WTC11 (cell line): ENCODE results near the gene IL1RAP. TPM values are rescaled to one million over a fixed set of nuclear protein-coding genes. Genes with fewer than 3 reads are reported as not detected.
"Not testable (repeated sequence)": the region's sequence is repeated elsewhere in the genome, so short reads cannot be mapped to it uniquely, and the experiment has no call there.

Experiments
- ATAC-seq: fragments of 200-7000 bp; cut with Tn5 transposase; 2 replicates; pipeline ENCODE4 v1.10.0; 2021; ENCODE audit warnings: mild to moderate bottlenecking, moderate library complexity
- CTCF ChIA-PET: fragments of 300-600 bp; sonication (Branson Sonifier 250); formaldehyde crosslinking; loops from one replicate; lab custom pipeline; 2021; ENCODE audit warnings: antibody characterized with exemption; lab: Charles Lee
- POLR2A ChIA-PET: fragments of 350-600 bp; sonication (Branson Sonifier 250); formaldehyde crosslinking; loops from one replicate; lab custom pipeline; 2021; ENCODE audit warnings: antibody characterized with exemption; lab: Charles Lee
- DNase-seq: peaks from one replicate; pipeline ENCODE4 v3.0.0; 2021; ENCODE audit warnings: low spot score
- H3K27ac Mint-ChIP-seq: 2 replicates; pipeline ENCODE4 v1.8.0; 2021; ENCODE audit warnings: mixed read lengths
- H3K27me3 Mint-ChIP-seq: 2 replicates; pipeline ENCODE4 v1.8.0; 2021; ENCODE audit warnings: low read depth, mild to moderate bottlenecking, moderate library complexity, mixed read lengths
- H3K36me3 Mint-ChIP-seq: 2 replicates; pipeline ENCODE4 v1.8.0; 2021; ENCODE audit warnings: mixed read lengths
- H3K4me1 Mint-ChIP-seq: 2 replicates; pipeline ENCODE4 v1.8.0; 2022; ENCODE audit warnings: mixed read lengths
- H3K4me3 Mint-ChIP-seq: 2 replicates; pipeline ENCODE4 v1.8.0; 2021; ENCODE audit warnings: mild to moderate bottlenecking, moderate library complexity, mixed read lengths
- H3K9me3 Mint-ChIP-seq: 2 replicates; pipeline ENCODE4 v1.8.0; 2021; ENCODE audit warnings: mixed read lengths
- CBFB ChIP-seq: sonication (generic); formaldehyde crosslinking; IDR thresholded peaks from 2 replicates; pipeline ENCODE4 v1.8.1; 2022; ENCODE audit warnings: mild to moderate bottlenecking, low read depth, missing genetic modification reagents
- GTF2I ChIP-seq: fragments of 250-450 bp; sonication (Bioruptor Pico); conservative IDR thresholded peaks from 2 replicates; pipeline ENCODE4 v1.4.0; 2021; ENCODE audit warnings: mild to moderate bottlenecking
- KAT7 ChIP-seq: sonication (generic); formaldehyde crosslinking; IDR thresholded peaks from 2 replicates; pipeline ENCODE4 v1.8.1; 2023; ENCODE audit warnings: missing genetic modification reagents, mild to moderate bottlenecking, borderline replicate concordance
- NFATC4 ChIP-seq: fragments of 250-450 bp; sonication (Bioruptor Pico); IDR thresholded peaks from 2 replicates; pipeline ENCODE4 v1.9.0; 2021; ENCODE audit warnings: mild to moderate bottlenecking
- NFYB ChIP-seq: sonication (generic); formaldehyde crosslinking; conservative IDR thresholded peaks from 2 replicates; pipeline ENCODE4 v1.8.0; 2022; ENCODE audit warnings: low read depth, missing genetic modification reagents
- NR3C1 ChIP-seq: sonication (generic); formaldehyde crosslinking; conservative IDR thresholded peaks from 2 replicates; pipeline ENCODE4 v1.8.1; 2023; ENCODE audit warnings: low read depth, mild to moderate bottlenecking, missing genetic modification reagents
- OVOL2 ChIP-seq: fragments of 250-450 bp; sonication (Bioruptor Pico); IDR thresholded peaks from 2 replicates; pipeline ENCODE4 v1.9.0; 2021; ENCODE audit warnings: mild to moderate bottlenecking, borderline replicate concordance
- PRRX2 ChIP-seq: fragments of 250-450 bp; sonication (Bioruptor Pico); IDR thresholded peaks from 2 replicates; pipeline ENCODE4 v1.8.0; 2021; ENCODE audit warnings: mild to moderate bottlenecking
- SMAD4 ChIP-seq: sonication (generic); formaldehyde crosslinking; IDR thresholded peaks from 2 replicates; pipeline ENCODE4 v1.8.0; 2022; ENCODE audit warnings: mild to moderate bottlenecking, missing genetic modification reagents
- TEAD1 ChIP-seq: sonication (generic); formaldehyde crosslinking; IDR thresholded peaks from 2 replicates; pipeline ENCODE4 v1.8.0; 2022; ENCODE audit warnings: mild to moderate bottlenecking, missing genetic modification reagents
- ZNF121 ChIP-seq: sonication (generic); formaldehyde crosslinking; IDR thresholded peaks from 2 replicates; pipeline ENCODE4 v1.8.0; 2023; ENCODE audit warnings: missing genetic modification reagents
- total RNA-seq: library from RNA; stranded (reverse); gene quantifications from 3 replicates; pipeline ENCODE4 v1.2.3, GENCODE V29; 2021
- TF ChIP-seq, protein P1 (sequence below): fragments of 250-450 bp; sonication (Bioruptor Pico); IDR thresholded peaks from 2 replicates; pipeline ENCODE4 v1.8.0; 2021; ENCODE audit warnings: mild to moderate bottlenecking
- TF ChIP-seq, protein P2 (sequence below): sonication (generic); formaldehyde crosslinking; IDR thresholded peaks from 2 replicates; pipeline ENCODE4 v1.8.1; 2022; ENCODE audit warnings: mild to moderate bottlenecking, moderate library complexity, missing genetic modification reagents
- TF ChIP-seq, protein P3 (sequence below): sonication (generic); formaldehyde crosslinking; IDR thresholded peaks from 2 replicates; pipeline ENCODE4 v1.8.0; 2022; ENCODE audit warnings: mild to moderate bottlenecking, missing genetic modification reagents
- TF ChIP-seq, protein P4 (sequence below): sonication (generic); formaldehyde crosslinking; IDR thresholded peaks from 2 replicates; pipeline ENCODE4 v1.8.1; 2022; ENCODE audit warnings: mild to moderate bottlenecking, missing genetic modification reagents, moderate library complexity, borderline replicate concordance
- TF ChIP-seq, protein P5 (sequence below): sonication (generic); formaldehyde crosslinking; conservative IDR thresholded peaks from 2 replicates; pipeline ENCODE4 v1.8.1; 2023; ENCODE audit warnings: mild to moderate bottlenecking, low read depth, missing genetic modification reagents, moderate library complexity
- TF ChIP-seq, protein P6 (sequence below): sonication (generic); formaldehyde crosslinking; conservative IDR thresholded peaks from 2 replicates; pipeline ENCODE4 v1.8.1; 2022; ENCODE audit warnings: mild to moderate bottlenecking, missing genetic modification reagents
- TF ChIP-seq, protein P7 (sequence below): sonication (generic); formaldehyde crosslinking; IDR thresholded peaks from 2 replicates; pipeline ENCODE4 v1.8.1; 2023; ENCODE audit warnings: mild to moderate bottlenecking, missing genetic modification reagents
- TF ChIP-seq, protein P8 (sequence below): fragments of 250-450 bp; sonication (Bioruptor Pico); conservative IDR thresholded peaks from 2 replicates; pipeline ENCODE4 v1.9.0; 2021; ENCODE audit warnings: mild to moderate bottlenecking
- TF ChIP-seq, protein P9 (sequence below): sonication (generic); formaldehyde crosslinking; IDR thresholded peaks from 2 replicates; pipeline ENCODE4 v1.8.1; 2023; ENCODE audit warnings: mild to moderate bottlenecking, moderate library complexity, missing genetic modification reagents

The IL1RAP gene
- total RNA-seq, 1 experiment from 2014 or later = 4.5 TPM

DNA sequence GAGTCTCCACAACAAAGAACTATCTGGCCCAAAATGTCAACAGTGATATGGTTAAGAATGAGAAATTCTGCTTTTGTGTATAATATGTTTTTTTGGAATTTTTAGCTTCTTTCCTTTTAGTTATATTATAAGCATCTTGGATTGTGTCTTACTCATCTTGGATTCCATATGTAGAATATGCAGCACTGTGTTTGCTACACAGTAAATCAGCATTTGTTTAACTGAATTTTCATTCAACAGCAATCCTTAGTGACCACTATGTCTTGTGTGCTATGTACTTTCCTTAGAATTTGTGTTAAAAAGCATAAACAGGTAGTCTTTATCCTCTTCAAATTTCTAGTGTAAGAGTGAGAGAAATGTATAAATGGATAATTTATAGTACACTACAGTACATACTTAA lies 46.0 kb upstream of the IL1RAP start:
- H3K27ac Mint-ChIP-seq = no peak overlapping the region
- no peaks in the 10 kb centered on the region for H3K27me3 Mint-ChIP-seq
- no peak overlapping the region for H3K4me3 Mint-ChIP-seq
- ChIA-PET POLR2A (no interaction called here), CTCF (no interaction called here)
- DNase-seq = no peak
- no peak for ATAC-seq
- H3K9me3 Mint-ChIP-seq = peaks cover 20% of the 10 kb centered on the region
- peaks cover 9% of the 10 kb centered on the region for H3K36me3 Mint-ChIP-seq
- H3K4me1 Mint-ChIP-seq = no peaks in the 10 kb centered on the region
- TF ChIP-seq GTF2I (CRISPR knock-in tag) (no peak), KAT7 (CRISPR knock-in tag) (no peak), NR3C1 (CRISPR knock-in tag) (no peak), SMAD4 (CRISPR knock-in tag) (no peak), CBFB (CRISPR knock-in tag) (no peak), OVOL2 (no peak), NFYB (no peak), ZNF121 (CRISPR knock-in tag) (no peak), NFATC4 (no peak), PRRX2 (CRISPR knock-in tag) (no peak), TEAD1 (CRISPR knock-in tag) (no peak)
- TF ChIP-seq, protein P1, sequence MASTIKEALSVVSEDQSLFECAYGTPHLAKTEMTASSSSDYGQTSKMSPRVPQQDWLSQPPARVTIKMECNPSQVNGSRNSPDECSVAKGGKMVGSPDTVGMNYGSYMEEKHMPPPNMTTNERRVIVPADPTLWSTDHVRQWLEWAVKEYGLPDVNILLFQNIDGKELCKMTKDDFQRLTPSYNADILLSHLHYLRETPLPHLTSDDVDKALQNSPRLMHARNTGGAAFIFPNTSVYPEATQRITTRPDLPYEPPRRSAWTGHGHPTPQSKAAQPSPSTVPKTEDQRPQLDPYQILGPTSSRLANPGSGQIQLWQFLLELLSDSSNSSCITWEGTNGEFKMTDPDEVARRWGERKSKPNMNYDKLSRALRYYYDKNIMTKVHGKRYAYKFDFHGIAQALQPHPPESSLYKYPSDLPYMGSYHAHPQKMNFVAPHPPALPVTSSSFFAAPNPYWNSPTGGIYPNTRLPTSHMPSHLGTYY (CRISPR knock-in tag) = no peak
- TF ChIP-seq, protein P2, sequence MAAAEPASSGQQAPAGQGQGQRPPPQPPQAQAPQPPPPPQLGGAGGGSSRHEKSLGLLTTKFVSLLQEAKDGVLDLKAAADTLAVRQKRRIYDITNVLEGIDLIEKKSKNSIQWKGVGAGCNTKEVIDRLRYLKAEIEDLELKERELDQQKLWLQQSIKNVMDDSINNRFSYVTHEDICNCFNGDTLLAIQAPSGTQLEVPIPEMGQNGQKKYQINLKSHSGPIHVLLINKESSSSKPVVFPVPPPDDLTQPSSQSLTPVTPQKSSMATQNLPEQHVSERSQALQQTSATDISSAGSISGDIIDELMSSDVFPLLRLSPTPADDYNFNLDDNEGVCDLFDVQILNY (CRISPR knock-in tag) = no peak
- TF ChIP-seq, protein P3, sequence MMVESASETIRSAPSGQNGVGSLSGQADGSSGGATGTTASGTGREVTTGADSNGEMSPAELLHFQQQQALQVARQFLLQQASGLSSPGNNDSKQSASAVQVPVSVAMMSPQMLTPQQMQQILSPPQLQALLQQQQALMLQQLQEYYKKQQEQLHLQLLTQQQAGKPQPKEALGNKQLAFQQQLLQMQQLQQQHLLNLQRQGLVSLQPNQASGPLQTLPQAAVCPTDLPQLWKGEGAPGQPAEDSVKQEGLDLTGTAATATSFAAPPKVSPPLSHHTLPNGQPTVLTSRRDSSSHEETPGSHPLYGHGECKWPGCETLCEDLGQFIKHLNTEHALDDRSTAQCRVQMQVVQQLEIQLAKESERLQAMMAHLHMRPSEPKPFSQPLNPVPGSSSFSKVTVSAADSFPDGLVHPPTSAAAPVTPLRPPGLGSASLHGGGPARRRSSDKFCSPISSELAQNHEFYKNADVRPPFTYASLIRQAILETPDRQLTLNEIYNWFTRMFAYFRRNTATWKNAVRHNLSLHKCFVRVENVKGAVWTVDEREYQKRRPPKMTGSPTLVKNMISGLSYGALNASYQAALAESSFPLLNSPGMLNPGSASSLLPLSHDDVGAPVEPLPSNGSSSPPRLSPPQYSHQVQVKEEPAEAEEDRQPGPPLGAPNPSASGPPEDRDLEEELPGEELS (CRISPR knock-in tag) = no peak
- TF ChIP-seq, protein P4, sequence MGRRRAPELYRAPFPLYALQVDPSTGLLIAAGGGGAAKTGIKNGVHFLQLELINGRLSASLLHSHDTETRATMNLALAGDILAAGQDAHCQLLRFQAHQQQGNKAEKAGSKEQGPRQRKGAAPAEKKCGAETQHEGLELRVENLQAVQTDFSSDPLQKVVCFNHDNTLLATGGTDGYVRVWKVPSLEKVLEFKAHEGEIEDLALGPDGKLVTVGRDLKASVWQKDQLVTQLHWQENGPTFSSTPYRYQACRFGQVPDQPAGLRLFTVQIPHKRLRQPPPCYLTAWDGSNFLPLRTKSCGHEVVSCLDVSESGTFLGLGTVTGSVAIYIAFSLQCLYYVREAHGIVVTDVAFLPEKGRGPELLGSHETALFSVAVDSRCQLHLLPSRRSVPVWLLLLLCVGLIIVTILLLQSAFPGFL (CRISPR knock-in tag) = no peak
- TF ChIP-seq, protein P5, sequence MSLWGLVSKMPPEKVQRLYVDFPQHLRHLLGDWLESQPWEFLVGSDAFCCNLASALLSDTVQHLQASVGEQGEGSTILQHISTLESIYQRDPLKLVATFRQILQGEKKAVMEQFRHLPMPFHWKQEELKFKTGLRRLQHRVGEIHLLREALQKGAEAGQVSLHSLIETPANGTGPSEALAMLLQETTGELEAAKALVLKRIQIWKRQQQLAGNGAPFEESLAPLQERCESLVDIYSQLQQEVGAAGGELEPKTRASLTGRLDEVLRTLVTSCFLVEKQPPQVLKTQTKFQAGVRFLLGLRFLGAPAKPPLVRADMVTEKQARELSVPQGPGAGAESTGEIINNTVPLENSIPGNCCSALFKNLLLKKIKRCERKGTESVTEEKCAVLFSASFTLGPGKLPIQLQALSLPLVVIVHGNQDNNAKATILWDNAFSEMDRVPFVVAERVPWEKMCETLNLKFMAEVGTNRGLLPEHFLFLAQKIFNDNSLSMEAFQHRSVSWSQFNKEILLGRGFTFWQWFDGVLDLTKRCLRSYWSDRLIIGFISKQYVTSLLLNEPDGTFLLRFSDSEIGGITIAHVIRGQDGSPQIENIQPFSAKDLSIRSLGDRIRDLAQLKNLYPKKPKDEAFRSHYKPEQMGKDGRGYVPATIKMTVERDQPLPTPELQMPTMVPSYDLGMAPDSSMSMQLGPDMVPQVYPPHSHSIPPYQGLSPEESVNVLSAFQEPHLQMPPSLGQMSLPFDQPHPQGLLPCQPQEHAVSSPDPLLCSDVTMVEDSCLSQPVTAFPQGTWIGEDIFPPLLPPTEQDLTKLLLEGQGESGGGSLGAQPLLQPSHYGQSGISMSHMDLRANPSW (CRISPR knock-in tag) = no peak
- TF ChIP-seq, protein P6, sequence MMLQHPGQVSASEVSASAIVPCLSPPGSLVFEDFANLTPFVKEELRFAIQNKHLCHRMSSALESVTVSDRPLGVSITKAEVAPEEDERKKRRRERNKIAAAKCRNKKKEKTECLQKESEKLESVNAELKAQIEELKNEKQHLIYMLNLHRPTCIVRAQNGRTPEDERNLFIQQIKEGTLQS (CRISPR knock-in tag) = no peak
- TF ChIP-seq, protein P7, sequence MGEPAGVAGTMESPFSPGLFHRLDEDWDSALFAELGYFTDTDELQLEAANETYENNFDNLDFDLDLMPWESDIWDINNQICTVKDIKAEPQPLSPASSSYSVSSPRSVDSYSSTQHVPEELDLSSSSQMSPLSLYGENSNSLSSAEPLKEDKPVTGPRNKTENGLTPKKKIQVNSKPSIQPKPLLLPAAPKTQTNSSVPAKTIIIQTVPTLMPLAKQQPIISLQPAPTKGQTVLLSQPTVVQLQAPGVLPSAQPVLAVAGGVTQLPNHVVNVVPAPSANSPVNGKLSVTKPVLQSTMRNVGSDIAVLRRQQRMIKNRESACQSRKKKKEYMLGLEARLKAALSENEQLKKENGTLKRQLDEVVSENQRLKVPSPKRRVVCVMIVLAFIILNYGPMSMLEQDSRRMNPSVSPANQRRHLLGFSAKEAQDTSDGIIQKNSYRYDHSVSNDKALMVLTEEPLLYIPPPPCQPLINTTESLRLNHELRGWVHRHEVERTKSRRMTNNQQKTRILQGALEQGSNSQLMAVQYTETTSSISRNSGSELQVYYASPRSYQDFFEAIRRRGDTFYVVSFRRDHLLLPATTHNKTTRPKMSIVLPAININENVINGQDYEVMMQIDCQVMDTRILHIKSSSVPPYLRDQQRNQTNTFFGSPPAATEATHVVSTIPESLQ (CRISPR knock-in tag) = no peak
- TF ChIP-seq, protein P8, sequence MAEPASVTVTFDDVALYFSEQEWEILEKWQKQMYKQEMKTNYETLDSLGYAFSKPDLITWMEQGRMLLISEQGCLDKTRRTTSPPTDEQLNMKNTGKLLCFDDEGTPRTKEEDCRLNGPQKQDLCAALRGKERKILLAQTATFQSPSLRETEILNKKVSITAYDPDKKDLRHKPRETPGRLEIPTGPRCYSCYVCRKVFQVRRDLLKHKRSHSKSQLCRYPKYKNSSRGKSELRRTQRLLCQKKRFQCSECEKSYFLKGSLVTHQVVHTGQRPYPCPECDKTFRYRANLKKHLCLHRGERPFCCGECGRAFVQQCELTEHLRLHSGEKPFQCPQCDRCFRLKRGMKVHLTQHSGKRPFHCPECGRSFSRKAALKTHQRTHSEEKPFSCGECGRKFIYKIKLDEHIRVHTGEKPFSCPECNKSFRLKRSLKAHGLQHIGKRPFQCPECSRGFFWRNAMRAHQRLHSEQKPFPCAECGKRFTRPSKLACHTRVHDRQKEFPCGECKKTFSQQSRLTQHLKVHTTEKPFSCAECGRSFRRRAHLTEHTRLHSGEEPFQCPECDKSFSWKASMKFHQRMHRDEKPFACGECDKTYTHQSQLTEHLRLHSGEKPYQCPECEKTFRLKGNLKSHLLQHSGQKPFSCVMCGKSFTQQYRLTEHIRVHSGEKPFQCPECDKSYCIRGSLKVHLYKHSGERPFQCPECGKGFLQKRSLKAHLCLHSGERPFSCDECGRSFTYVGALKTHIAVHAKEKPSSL (CRISPR knock-in tag) = no peak
- TF ChIP-seq, protein P9, sequence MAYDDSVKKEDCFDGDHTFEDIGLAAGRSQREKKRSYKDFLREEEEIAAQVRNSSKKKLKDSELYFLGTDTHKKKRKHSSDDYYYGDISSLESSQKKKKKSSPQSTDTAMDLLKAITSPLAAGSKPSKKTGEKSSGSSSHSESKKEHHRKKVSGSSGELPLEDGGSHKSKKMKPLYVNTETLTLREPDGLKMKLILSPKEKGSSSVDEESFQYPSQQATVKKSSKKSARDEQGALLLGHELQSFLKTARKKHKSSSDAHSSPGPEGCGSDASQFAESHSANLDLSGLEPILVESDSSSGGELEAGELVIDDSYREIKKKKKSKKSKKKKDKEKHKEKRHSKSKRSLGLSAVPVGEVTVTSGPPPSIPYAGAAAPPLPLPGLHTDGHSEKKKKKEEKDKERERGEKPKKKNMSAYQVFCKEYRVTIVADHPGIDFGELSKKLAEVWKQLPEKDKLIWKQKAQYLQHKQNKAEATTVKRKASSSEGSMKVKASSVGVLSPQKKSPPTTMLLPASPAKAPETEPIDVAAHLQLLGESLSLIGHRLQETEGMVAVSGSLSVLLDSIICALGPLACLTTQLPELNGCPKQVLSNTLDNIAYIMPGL (CRISPR knock-in tag) = no peak
- TF ChIP-seq, all 79 proteins: peak for 0

DNA sequence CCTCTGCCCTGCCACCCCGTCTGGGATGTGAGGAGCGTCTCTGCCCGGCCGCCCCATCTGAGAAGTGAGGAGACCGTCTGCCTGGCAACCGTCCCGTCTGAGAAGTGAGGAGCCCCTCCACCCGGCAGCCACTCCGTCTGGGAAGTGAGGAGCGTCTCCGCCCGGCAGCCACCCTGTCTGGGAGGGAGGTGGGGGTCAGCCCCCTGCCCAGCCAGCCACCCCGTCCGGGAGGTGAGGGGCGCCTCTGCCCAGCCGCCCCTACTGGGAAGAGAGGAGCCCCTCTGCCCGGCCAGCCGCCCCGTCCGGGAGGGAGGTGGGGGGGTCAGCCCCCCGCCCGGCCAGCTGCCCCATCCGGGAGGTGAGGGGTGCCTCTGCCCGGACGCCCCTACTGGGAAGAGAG lies 40.6 kb upstream of the IL1RAP start:
- H3K27ac Mint-ChIP-seq, DNase-seq, H3K36me3 Mint-ChIP-seq, CTCF ChIA-PET, ATAC-seq, H3K27me3 Mint-ChIP-seq, H3K4me3 Mint-ChIP-seq, POLR2A ChIA-PET, H3K4me1 Mint-ChIP-seq: not testable (repeated sequence)
- H3K9me3 Mint-ChIP-seq = peaks cover 20% of the 10 kb centered on the region
